IgD-negative memory B cell (primary cell): ENCODE measurements around the gene C22orf39. TPM values are rescaled to one million over a fixed set of nuclear protein-coding genes. Genes with fewer than 3 reads are reported as not detected.

Experiments used
- H3K27ac Mint-ChIP-seq, 3 donors: one replicate each; pipeline ENCODE4 v1.8.0; 2020 to 2022; ENCODE audit warnings: mild to moderate bottlenecking in 3 of 3, mixed read lengths in 3 of 3, moderate library complexity in 1 of 3
- H3K27me3 Mint-ChIP-seq: one replicate; pipeline ENCODE4 v1.8.0; 2021; ENCODE audit warnings: mixed read lengths
- H3K36me3 Mint-ChIP-seq: one replicate; pipeline ENCODE4 v1.8.0; 2020; ENCODE audit warnings: mild to moderate bottlenecking, mixed read lengths
- H3K4me1 Mint-ChIP-seq, 3 donors: one replicate each; pipeline ENCODE4 v1.8.0; 2020 to 2022; ENCODE audit warnings: mixed read lengths in 3 of 3, mild to moderate bottlenecking in 1 of 3
- H3K4me3 Mint-ChIP-seq, 4 donors: one replicate each; pipeline ENCODE4 v1.8.0; 2020 to 2022; ENCODE audit warnings: mild to moderate bottlenecking in 4 of 4, mixed read lengths in 4 of 4, moderate library complexity in 3 of 4
- H3K9me3 Mint-ChIP-seq, 3 donors: one replicate each; pipeline ENCODE4 v1.8.0; 2020 to 2021; ENCODE audit warnings: mixed read lengths in 3 of 3, mild to moderate bottlenecking in 1 of 3
- polyA plus RNA-seq: library from polyadenylated mRNA; unstranded; fragments of 300-500 nt; fragmentation: Illumina TruSeq; gene quantifications from one replicate; pipeline ENCODE4 v1.2.3, GENCODE V29; 2021

The C22orf39 gene
- polyA plus RNA-seq, 1 donor from 2014 or later = 49.6 TPM

- Mint-ChIP-seq H3K4me1 (peaks cover 4 to 17% (median 13%) of the 10 kb centered on the region in 3 donors), H3K36me3 (peaks cover 2% of the 10 kb centered on the region), H3K27ac (no peak overlapping the region), H3K9me3 (no peaks in the 10 kb centered on the region), H3K27me3 (no peaks in the 10 kb centered on the region), H3K4me3 (no peak overlapping the region)
Observed at GRCh38 chr22:19410941-19411689, 36.4 kb downstream of the C22orf39 start.

DNA sequence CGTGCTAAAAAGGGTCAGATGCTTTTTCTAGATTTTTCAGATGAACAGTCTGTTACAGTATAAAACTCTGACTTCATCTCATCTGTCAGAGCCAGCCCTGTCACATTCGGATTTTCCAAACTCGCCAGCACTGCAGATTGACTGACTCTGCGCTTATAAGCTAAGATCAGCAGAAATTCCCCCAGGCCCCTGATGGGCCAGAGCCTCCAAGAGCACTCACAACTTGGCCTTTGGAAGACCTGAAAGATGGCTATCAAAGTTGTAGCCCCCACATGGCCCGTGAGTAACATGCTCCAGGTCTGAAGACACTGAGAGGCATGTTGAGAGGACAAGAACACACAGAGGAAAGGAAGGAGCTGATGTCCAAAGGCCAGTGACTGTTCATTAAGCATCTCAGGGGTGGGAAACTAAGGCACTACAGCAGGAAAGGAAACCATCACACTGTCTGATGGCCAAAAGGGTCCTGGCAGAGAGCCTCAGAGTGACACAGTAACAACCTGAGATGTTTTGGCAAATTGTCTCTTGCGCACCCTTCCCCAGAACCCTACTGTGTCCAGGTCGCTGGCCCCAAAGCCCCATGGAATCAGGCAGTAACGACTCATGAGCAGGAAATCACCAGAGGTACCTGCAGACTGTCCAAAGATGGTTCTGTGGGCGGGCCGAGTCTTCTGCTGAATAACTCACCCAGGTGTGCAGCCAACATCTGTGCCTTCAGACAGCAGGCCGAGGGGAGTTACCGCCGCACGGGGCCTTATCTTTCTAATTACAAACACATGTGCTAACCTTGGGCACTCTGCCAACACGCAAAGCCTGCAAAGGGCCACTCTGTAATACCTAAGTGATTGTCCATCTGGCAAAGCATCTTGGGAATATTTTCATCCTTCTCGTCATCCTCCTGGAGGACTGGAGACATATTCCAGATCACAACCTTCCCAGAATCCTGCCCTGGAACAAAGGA lies 39.6 kb downstream of the C22orf39 start:
- H3K9me3 Mint-ChIP-seq = no peaks in the 10 kb centered on the region
- peaks cover 4% of the 10 kb centered on the region for H3K36me3 Mint-ChIP-seq
- H3K27ac Mint-ChIP-seq = no peak overlapping the region
- peaks cover 5 to 15% (median 9%) of the 10 kb centered on the region in 3 donors for H3K4me1 Mint-ChIP-seq
- H3K27me3 Mint-ChIP-seq = no peaks in the 10 kb centered on the region
- H3K4me3 Mint-ChIP-seq = no peak overlapping the region

GRCh38 chr22:19406846-19407245 lies 40.7 kb downstream of the C22orf39 start:
- Mint-ChIP-seq H3K27me3 (no peaks in the 10 kb centered on the region), H3K27ac (no peak overlapping the region), H3K4me3 (no peak overlapping the region), H3K9me3 (no peaks in the 10 kb centered on the region), H3K4me1 (peaks cover 2 to 7% (median 4%) of the 10 kb centered on the region in 3 donors), H3K36me3 (peaks cover 4% of the 10 kb centered on the region)

DNA sequence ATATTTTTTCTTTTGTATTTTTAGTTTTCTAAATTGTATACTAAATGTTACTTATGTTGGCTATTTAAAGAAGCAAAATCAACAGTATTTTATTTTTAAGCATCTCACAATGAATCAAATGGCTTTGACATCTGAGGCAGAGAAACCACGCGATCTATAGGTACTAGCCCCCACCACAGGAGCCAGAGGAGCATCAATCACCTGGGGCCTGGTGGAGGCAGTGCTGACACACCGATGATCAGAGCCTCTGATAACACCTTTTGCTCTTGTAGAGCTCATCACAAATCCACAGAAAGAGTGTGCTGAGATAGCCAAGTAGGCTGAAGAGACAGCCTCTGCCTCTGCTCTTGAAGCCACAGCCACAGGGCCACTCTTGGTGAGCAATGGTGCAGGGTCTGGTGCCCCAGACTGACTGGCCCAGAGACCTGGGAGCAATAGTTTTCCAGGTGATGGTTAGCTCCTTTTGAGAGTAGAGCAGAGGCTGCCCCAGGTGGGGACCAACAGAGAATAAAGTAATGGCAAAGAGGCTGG lies 41.2 kb downstream of the C22orf39 start:
- Mint-ChIP-seq H3K4me3 (no peak overlapping the region), H3K27ac (no peak overlapping the region), H3K36me3 (peaks cover 6% of the 10 kb centered on the region), H3K9me3 (no peaks in the 10 kb centered on the region), H3K4me1 (peaks cover 2 to 7% (median 4%) of the 10 kb centered on the region in 3 donors), H3K27me3 (no peaks in the 10 kb centered on the region)

GRCh38 chr22:19405652-19406051 lies 41.9 kb downstream of the C22orf39 start:
- Mint-ChIP-seq H3K4me3 (no peak overlapping the region), H3K4me1 (peaks cover 2 to 7% (median 4%) of the 10 kb centered on the region in 3 donors), H3K9me3 (no peaks in the 10 kb centered on the region), H3K36me3 (peaks cover 6% of the 10 kb centered on the region), H3K27ac (no peak overlapping the region), H3K27me3 (no peaks in the 10 kb centered on the region)

DNA sequence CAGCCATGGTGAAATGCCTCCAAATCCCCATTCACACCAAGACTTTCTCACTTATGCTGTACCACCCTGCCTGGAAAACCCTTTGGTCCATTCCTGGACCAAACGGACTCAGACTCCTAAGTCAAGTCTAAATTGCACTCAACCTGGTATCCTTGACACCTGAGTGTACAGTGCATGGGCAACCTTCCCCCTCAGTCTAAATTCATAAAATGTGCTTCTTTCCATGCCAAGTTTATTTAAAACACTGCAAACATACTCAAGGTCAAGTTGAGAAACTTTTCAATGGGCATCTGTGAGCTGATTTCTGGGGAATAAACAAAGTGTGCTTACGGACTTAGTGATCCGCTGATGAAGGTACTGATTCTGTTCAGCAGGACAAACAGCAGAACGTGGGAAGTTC lies 42.4 kb downstream of the C22orf39 start:
- Mint-ChIP-seq H3K4me3 (peak overlapping the region in 1 of 4 donors; percentile 23), H3K27ac (peak overlapping the region in 1 of 3 donors; percentile 76), H3K9me3 (no peaks in the 10 kb centered on the region), H3K27me3 (no peaks in the 10 kb centered on the region), H3K36me3 (peaks cover 6% of the 10 kb centered on the region), H3K4me1 (peaks cover 2 to 7% (median 4%) of the 10 kb centered on the region in 3 donors)

GRCh38 chr22:19404676-19405075 lies 42.8 kb downstream of the C22orf39 start:
- H3K4me1 Mint-ChIP-seq = peaks cover 2 to 7% (median 4%) of the 10 kb centered on the region in 3 donors
- peak overlapping the region in 1 of 3 donors; percentile 76 for H3K27ac Mint-ChIP-seq
- H3K9me3 Mint-ChIP-seq = no peaks in the 10 kb centered on the region
- peak overlapping the region in 1 of 4 donors; percentile 23 for H3K4me3 Mint-ChIP-seq
- peaks cover 6% of the 10 kb centered on the region for H3K36me3 Mint-ChIP-seq
- no peaks in the 10 kb centered on the region for H3K27me3 Mint-ChIP-seq

DNA sequence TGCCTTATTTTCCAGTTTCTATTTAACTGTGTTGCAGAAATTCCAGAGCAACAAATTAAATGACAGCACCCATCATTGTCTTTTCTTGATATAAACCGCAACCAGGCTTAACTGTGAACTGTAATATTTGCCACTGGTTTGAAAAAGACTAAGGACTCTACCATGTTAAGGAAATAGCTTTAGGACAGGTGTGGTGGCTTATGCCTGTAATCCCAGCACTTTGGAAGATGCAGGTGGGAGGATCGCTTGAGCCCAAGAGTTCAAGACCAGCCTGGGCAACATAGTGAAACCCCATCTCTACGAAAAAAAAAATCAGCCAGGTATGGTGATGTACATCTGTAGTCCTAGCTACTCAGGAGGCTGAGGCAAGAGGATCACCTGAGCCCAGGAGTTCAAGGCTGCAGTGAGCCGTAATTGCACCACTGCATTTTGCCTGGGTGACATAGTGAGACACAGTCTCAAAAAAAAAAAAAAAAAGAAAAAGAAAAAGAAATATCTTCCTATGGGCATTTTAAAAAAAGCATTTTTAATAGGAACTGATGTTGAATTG lies 44.8 kb downstream of the C22orf39 start:
- Mint-ChIP-seq H3K9me3 (no peaks in the 10 kb centered on the region), H3K27me3 (no peaks in the 10 kb centered on the region), H3K27ac (peak overlapping the region in 1 of 3 donors; percentile 34), H3K4me3 (no peak overlapping the region), H3K4me1 (peaks cover 2 to 7% (median 4%) of the 10 kb centered on the region in 3 donors), H3K36me3 (peaks cover 6% of the 10 kb centered on the region)

- H3K27me3 Mint-ChIP-seq = no peaks in the 10 kb centered on the region
- H3K27ac Mint-ChIP-seq = peak overlapping the region in 1 of 3 donors; percentile 76
- H3K9me3 Mint-ChIP-seq = no peaks in the 10 kb centered on the region
- H3K4me3 Mint-ChIP-seq = no peak overlapping the region
- peaks cover 2 to 7% (median 4%) of the 10 kb centered on the region in 3 donors for H3K4me1 Mint-ChIP-seq
- peaks cover 6% of the 10 kb centered on the region for H3K36me3 Mint-ChIP-seq
Observed at GRCh38 chr22:19401483-19401882, 46.0 kb downstream of the C22orf39 start.

DNA sequence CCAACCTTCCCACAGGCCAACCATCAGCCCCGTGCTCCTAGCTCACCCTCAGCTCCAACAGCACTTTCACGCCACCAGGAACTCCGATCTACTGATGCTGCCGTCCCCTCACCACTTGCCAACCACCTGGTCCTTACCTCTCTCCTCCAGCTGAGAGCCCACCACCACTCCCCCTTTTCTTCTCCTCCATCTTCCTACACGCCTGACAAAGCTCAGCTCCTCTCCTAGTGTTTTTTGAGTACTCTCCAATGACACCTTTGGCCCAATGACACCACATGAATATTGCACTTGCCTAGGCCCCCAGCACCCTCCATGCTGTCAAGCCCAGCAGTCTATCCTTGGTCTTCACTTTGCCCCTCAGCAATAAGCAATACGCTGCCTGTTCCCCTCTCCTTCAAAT lies 46.6 kb downstream of the C22orf39 start:
- no peak overlapping the region for H3K4me3 Mint-ChIP-seq
- H3K36me3 Mint-ChIP-seq = peaks cover 6% of the 10 kb centered on the region
- H3K9me3 Mint-ChIP-seq = no peaks in the 10 kb centered on the region
- peaks cover 2 to 7% (median 4%) of the 10 kb centered on the region in 3 donors for H3K4me1 Mint-ChIP-seq
- H3K27ac Mint-ChIP-seq = peak overlapping the region in 1 of 3 donors; percentile 76
- no peaks in the 10 kb centered on the region for H3K27me3 Mint-ChIP-seq

GRCh38 chr22:19398652-19399051 lies 48.9 kb downstream of the C22orf39 start:
- Mint-ChIP-seq H3K36me3 (peaks cover 8% of the 10 kb centered on the region), H3K4me1 (no peaks in the 10 kb centered on the region), H3K27me3 (no peaks in the 10 kb centered on the region), H3K27ac (peak overlapping the region in 1 of 3 donors; percentile 31), H3K4me3 (no peak overlapping the region), H3K9me3 (no peaks in the 10 kb centered on the region)

DNA sequence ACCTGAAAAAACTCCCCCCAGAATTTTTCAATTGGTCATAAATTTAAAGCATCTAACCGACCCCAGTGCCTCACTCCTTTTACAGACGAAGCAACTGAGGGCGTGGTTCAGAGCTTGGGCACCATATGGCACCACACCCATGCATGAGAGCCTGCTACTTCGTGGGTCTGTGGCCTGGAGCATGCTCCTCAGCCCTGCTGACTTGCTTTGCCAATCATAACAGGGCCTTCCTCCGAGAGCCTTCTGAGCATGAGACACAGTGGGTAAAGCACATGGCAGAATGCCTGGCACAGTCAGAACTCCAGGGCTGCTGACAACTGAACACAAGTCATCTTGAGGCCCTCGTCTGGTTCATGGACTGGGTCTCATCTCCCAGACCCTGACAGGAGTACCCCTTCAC lies 49.3 kb downstream of the C22orf39 start:
- Mint-ChIP-seq H3K27ac (no peak overlapping the region), H3K36me3 (peaks cover 12% of the 10 kb centered on the region), H3K9me3 (no peaks in the 10 kb centered on the region), H3K4me3 (no peak overlapping the region), H3K4me1 (no peaks in the 10 kb centered on the region), H3K27me3 (no peaks in the 10 kb centered on the region)

DNA sequence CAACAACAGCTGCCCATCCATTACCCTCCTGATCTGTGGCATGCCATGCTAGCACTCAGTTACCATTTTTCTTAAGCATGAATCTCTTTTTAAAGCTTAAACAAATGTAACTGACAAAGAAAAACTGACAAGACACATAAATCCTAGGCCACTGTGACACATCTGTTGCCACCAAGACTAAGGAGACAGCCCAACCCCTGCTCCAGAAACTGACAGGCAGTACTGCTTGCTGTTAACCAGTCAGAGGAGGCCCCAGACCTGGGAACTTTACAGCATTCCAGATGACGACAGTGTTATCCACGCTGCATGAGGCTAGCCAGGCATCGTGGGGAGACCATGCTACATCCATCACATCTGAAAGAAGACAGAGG lies 49.8 kb downstream of the C22orf39 start:
- Mint-ChIP-seq H3K27me3 (no peaks in the 10 kb centered on the region), H3K36me3 (peaks cover 12% of the 10 kb centered on the region)

DNA sequence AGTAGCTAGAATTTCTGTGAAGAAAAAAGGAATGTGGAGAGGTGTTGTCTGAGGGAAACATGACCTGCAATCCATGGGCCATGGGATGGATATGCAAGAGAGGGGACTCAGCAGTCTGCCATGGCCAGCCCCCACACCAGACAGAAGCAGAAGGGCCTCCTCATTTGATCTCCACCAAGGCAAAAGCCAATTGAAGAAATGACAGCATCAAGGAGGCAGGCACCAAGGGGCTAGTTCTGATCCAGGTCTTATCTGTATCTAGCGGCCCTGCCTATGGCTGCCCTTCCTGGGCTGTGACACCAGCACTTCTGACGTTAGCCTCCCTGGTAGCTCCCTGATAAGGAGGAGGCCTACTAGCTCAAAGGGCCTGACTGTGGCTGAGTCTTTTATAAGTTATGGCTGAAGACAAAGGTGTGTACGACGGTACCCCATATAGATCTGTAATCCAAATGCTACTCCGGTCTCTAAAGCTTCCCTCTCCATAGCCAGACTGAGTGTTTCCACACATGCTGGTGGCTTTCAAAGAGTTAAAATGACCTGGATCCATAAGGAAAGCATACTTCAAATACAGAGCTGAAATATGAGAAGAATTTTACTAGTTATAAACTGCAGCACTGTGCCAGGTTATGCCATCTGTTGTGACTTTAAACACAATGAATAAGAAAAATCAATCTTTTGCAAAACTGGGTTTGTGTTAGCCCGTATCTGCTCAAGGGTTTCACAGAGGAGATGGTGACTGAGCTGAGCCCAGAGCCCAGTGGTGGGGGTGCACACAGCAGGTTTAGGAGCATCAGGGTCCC lies 50.4 kb downstream of the C22orf39 start:
- Mint-ChIP-seq H3K4me1 (no peaks in the 10 kb centered on the region), H3K27ac (no peak overlapping the region), H3K4me3 (no peak overlapping the region), H3K36me3 (peaks cover 10% of the 10 kb centered on the region), H3K9me3 (no peaks in the 10 kb centered on the region), H3K27me3 (no peaks in the 10 kb centered on the region)

More for the DNA sequence above, 49.8 kb downstream of the C22orf39 start:
- Mint-ChIP-seq H3K9me3 (no peaks in the 10 kb centered on the region), H3K4me1 (no peaks in the 10 kb centered on the region), H3K4me3 (no peak overlapping the region), H3K27ac (no peak overlapping the region)
